ENCODE measurements around the gene MRPL12. TPM values are rescaled to one million over a fixed set of nuclear protein-coding genes. Genes with fewer than 3 reads are reported as not detected.

Gene MRPL12
- total and polyA plus RNA-seq, 2 experiments from 2014 or later = 24.5 to 94.6 TPM

DNA sequence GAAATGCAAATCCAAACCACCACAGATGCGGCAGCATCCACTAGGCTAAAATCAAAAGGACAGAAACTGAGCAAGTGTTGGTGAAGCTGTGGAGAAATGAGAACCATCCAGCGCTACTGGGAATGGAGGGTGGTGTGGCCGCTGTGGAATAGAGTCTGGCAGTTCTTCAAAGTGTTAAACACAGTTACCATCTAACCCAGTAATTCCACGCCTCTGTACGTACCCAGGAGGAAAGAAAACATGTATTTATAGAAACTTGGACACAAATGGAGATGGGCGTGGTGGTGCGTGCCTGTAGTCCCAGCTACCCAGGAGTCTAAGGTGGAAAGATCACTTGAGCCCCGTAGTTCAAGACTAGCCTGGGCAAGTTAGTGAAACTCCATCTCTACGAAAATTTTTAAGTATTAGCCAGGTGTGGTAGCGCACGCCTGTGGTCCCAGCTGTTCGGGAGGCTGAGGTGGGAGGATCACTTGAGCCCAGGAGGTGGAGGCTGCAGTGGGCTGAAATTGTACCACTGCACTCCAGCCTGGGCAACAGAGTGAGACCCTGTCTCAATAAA is 20.6 kb downstream of the MRPL12 start:
- Histone ChIP-seq H3K27ac (no peak overlapping the region), H4K20me1 (ENCODE audit: insufficient read depth, poor library complexity, severe bottlenecking) (no peaks in the 10 kb centered on the region), H2AFZ (no peak overlapping the region), H3K4me1 (ENCODE audit: insufficient read depth) (no peaks in the 10 kb centered on the region), H3K9me2 (replicated peaks; ENCODE audit: insufficient read depth) (no peaks in the 10 kb centered on the region), H3K36me3 (replicated peaks; ENCODE audit: insufficient read depth, low read depth) (no peaks in the 10 kb centered on the region), H3K4me3 (no peak overlapping the region), H3K9me3 (ENCODE audit: low read depth) (no peaks in the 10 kb centered on the region), H3K27me3 (no peaks in the 10 kb centered on the region), H3K79me2 (no peaks in the 10 kb centered on the region), H3K4me2 (no peak overlapping the region)
- TF ChIP-seq, protein P1, sequence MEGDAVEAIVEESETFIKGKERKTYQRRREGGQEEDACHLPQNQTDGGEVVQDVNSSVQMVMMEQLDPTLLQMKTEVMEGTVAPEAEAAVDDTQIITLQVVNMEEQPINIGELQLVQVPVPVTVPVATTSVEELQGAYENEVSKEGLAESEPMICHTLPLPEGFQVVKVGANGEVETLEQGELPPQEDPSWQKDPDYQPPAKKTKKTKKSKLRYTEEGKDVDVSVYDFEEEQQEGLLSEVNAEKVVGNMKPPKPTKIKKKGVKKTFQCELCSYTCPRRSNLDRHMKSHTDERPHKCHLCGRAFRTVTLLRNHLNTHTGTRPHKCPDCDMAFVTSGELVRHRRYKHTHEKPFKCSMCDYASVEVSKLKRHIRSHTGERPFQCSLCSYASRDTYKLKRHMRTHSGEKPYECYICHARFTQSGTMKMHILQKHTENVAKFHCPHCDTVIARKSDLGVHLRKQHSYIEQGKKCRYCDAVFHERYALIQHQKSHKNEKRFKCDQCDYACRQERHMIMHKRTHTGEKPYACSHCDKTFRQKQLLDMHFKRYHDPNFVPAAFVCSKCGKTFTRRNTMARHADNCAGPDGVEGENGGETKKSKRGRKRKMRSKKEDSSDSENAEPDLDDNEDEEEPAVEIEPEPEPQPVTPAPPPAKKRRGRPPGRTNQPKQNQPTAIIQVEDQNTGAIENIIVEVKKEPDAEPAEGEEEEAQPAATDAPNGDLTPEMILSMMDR (IDR thresholded peaks at IDR 0.05; ENCODE audit: poor library complexity) = no peak
- TF ChIP-seq EZH2 (IDR thresholded peaks at IDR 0.05; ENCODE audit: borderline replicate concordance) = no peak
- no peak for TF ChIP-seq EZH2phosphoT487 (IDR thresholded peaks at IDR 0.05; ENCODE audit: low read depth, severe bottlenecking, unreplicated experiment)
- WGBS (ENCODE audit: low lambda C conversion rate, missing lambda C conversion rate) = 79% methylated on average over 12 of the region's 12 CpGs
- no peak for DNase-seq (ENCODE audit: low spot score)

DNA sequence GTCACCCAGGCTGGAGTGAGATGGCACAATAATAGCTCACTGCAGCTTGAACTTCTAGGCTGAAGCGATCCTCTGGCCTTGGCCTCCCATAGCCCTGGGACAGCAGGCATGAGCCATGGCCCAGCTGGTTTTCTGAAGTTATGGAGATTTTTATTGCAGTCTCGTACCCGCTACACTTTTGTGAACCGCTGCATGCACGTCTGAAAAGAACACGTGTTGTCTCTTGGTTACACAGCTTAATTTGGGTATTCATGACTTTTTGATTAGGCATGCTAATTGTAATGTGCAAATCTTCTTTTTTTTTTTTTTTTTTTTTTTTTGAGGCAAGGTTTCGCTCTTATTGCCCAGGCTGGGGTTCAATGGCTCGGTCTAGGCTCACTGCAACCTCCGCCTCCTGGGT is 22.3 kb downstream of the MRPL12 start:
- no peak overlapping the region for H3K27ac ChIP-seq
- H3K4me2 ChIP-seq = no peak overlapping the region
- H3K9me3 ChIP-seq (ENCODE audit: low read depth) = no peaks in the 10 kb centered on the region
- H3K4me1 ChIP-seq (ENCODE audit: insufficient read depth) = no peaks in the 10 kb centered on the region
- H3K4me3 ChIP-seq = no peak overlapping the region
- no peak for DNase-seq (ENCODE audit: low spot score)
- H3K27me3 ChIP-seq = no peaks in the 10 kb centered on the region
- H3K79me2 ChIP-seq = no peaks in the 10 kb centered on the region
- no peaks in the 10 kb centered on the region for H3K36me3 ChIP-seq (replicated peaks; ENCODE audit: insufficient read depth, low read depth)
- WGBS (ENCODE audit: low lambda C conversion rate, missing lambda C conversion rate) = 89% methylated on average over 9 of the region's 9 CpGs
- H3K9me2 ChIP-seq (replicated peaks; ENCODE audit: insufficient read depth) = no peaks in the 10 kb centered on the region
- TF ChIP-seq EZH2 (IDR thresholded peaks at IDR 0.05; ENCODE audit: borderline replicate concordance) = no peak
- no peaks in the 10 kb centered on the region for H4K20me1 ChIP-seq (ENCODE audit: insufficient read depth, poor library complexity, severe bottlenecking)
- no peak overlapping the region for H2AFZ ChIP-seq

DNA sequence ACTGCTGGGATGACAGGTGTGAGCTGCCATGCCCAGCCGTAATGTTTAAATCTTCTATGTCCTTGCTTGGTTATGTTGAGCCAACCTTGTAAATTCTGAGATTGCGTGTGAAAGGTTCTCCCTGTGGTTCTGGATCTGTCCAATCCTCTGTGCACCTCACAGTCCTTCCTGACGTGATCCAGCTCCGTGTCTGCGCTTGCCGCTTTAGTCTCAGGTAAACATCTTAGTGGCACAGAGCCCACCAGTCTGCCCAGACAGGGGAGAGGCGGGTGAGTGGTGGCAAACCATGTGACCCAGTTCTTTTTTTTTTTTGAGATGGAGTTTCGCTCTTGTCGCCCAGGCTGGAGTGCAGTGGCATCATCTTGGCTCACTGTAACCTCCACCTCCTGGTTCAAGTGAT is 22.8 kb downstream of the MRPL12 start:
- TF ChIP-seq, protein P1 (IDR thresholded peaks at IDR 0.05; ENCODE audit: poor library complexity) = no peak
- no peak for TF ChIP-seq EZH2 (IDR thresholded peaks at IDR 0.05; ENCODE audit: borderline replicate concordance)
- no peak for TF ChIP-seq EZH2phosphoT487 (IDR thresholded peaks at IDR 0.05; ENCODE audit: low read depth, severe bottlenecking, unreplicated experiment)
- Histone ChIP-seq H3K9me2 (replicated peaks; ENCODE audit: insufficient read depth) (no peaks in the 10 kb centered on the region), H3K4me2 (no peak overlapping the region), H3K27ac (no peak overlapping the region), H3K36me3 (replicated peaks; ENCODE audit: insufficient read depth, low read depth) (no peaks in the 10 kb centered on the region), H3K4me3 (no peak overlapping the region), H4K20me1 (ENCODE audit: insufficient read depth, poor library complexity, severe bottlenecking) (no peaks in the 10 kb centered on the region), H3K27me3 (no peaks in the 10 kb centered on the region), H3K79me2 (no peaks in the 10 kb centered on the region), H3K4me1 (ENCODE audit: insufficient read depth) (no peaks in the 10 kb centered on the region), H2AFZ (no peak overlapping the region), H3K9me3 (ENCODE audit: low read depth) (no peaks in the 10 kb centered on the region)
- DNase-seq (ENCODE audit: low spot score) = no peak
- 89% methylated on average over 8 of the region's 9 CpGs for WGBS (ENCODE audit: low lambda C conversion rate, missing lambda C conversion rate)

DNA sequence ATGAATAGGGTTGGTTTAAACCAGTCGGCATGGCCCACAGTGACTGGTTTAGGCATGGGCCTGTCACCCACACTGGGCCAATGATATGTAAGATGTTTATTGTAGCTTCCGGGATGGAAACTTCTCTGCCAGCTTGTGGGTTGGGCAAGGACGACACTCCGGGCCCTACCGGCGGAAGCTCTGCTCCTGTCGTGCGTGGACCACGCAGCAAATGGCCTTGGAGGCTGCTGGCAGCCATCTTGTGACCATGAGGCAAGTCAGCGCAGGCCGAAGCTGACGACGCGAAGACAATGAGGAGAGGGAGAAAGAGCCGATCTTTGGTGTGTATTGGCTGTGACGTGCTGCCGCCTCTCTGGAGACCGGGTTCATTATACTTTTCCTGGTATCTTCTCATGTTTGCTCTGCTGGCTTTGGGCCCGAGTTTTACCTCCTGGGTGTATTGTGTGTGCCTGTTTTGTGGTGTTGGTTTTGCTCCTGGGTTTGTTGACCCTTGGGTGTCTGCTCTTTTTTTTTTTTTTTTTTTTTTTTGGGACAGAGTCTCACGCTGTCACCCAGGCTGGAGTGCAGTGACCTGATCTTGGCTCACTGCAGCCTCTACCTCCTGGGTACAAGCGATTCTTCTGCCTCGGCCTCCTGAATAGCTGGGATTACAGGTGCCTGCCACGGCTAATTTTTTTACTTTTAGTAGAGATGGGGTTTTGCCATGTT is 24.3 kb downstream of the MRPL12 start:
- Histone ChIP-seq H3K27ac (no peak overlapping the region), H3K4me1 (ENCODE audit: insufficient read depth) (peaks cover 8% of the 10 kb centered on the region), H3K9me2 (replicated peaks; ENCODE audit: insufficient read depth) (no peaks in the 10 kb centered on the region), H4K20me1 (ENCODE audit: insufficient read depth, poor library complexity, severe bottlenecking) (no peaks in the 10 kb centered on the region), H3K27me3 (no peaks in the 10 kb centered on the region), H3K4me3 (no peak overlapping the region), H3K9me3 (ENCODE audit: low read depth) (no peaks in the 10 kb centered on the region), H3K79me2 (no peaks in the 10 kb centered on the region), H3K36me3 (replicated peaks; ENCODE audit: insufficient read depth, low read depth) (no peaks in the 10 kb centered on the region), H2AFZ (no peak overlapping the region), H3K4me2 (no peak overlapping the region)
- DNase-seq (ENCODE audit: low spot score) = no peak
- TF ChIP-seq EZH2phosphoT487 (IDR thresholded peaks at IDR 0.05; ENCODE audit: low read depth, severe bottlenecking, unreplicated experiment) = no peak
- TF ChIP-seq, protein P1 (IDR thresholded peaks at IDR 0.05; ENCODE audit: poor library complexity) = no peak
- TF ChIP-seq EZH2 (IDR thresholded peaks at IDR 0.05; ENCODE audit: borderline replicate concordance) = no peak
- 93% methylated on average over 23 of the region's 23 CpGs for WGBS (ENCODE audit: low lambda C conversion rate, missing lambda C conversion rate)

All from hepatocyte (in vitro differentiated cells).